BJ (cell line): ENCODE data around the gene LIMK2. TPM values are rescaled to one million over a fixed set of nuclear protein-coding genes. Genes with fewer than 3 reads are reported as not detected.

Experiments
- CTCF ChIA-PET: fragments of 350-600 bp; formaldehyde crosslinking; extraction: SDS; loops from one replicate; lab custom pipeline; 2021; ENCODE audit warnings: antibody characterized with exemption, inconsistent platforms; lab: Yijun Ruan, JAX
- POLR2A ChIA-PET: fragments of 300-600 bp; sonication (Branson Sonifier 250); formaldehyde crosslinking; extraction: SDS; loops from one replicate; lab custom pipeline; 2021; ENCODE audit warnings: antibody characterized with exemption; lab: Charles Lee
- DNase-seq: peaks from one replicate; pipeline ENCODE4 v3.0.0-alpha.2; 2011; ENCODE audit warnings: low read depth
- H3K27me3 ChIP-seq: 2 replicates; pipeline ENCODE4 v1.6.0; 2011; ENCODE audit warnings: low read length; ENCODE audit not compliant: control insufficient read depth, insufficient read depth
- H3K36me3 ChIP-seq: 2 replicates; pipeline ENCODE4 v1.5.1; 2011; ENCODE audit warnings: low read length; ENCODE audit not compliant: control insufficient read depth, insufficient read depth
- H3K4me3 ChIP-seq: 2 replicates; pipeline ENCODE4 v1.5.1; 2011; ENCODE audit warnings: low read depth, mild to moderate bottlenecking, control low read depth, low read length
- polyA plus RNA-seq: library from polyadenylated mRNA; depleted of rRNA; stranded (reverse); fragments of >200 nt; gene quantifications from 2 replicates; pipeline ENCODE4 v1.2.3, GENCODE V29; 2011
- TF ChIP-seq, protein P1 (sequence below): IDR thresholded peaks from 2 replicates; pipeline ENCODE4 v1.5.1; 2011; ENCODE audit warnings: low read depth, mild to moderate bottlenecking, control low read depth, inconsistent platforms, low read length, moderate library complexity; ENCODE audit not compliant: insufficient read depth

LIMK2 gene
- polyA plus RNA-seq, 1 experiment: 5.5 TPM

GRCh38 chr22:31206896-31207687 lies 5.0 kb upstream of the LIMK2 start:
- H3K36me3 ChIP-seq: peaks cover 9% of the 10 kb centered on the region
- ChIA-PET POLR2A (interaction anchor here (0.6 kb wide), 1 partner anchor 14 kb away, joined by 4 read pairs; no protein-coding TSS in a partner anchor), CTCF (interaction anchor here (0.6 to 1.8 kb wide), 6 partner anchors 8 to 281 kb away, joined by 3 to 4 read pairs (median 3); partner anchors contain the start of gene RNF185)
- H3K4me3 ChIP-seq: no peak overlapping the region
- TF ChIP-seq, protein P1, sequence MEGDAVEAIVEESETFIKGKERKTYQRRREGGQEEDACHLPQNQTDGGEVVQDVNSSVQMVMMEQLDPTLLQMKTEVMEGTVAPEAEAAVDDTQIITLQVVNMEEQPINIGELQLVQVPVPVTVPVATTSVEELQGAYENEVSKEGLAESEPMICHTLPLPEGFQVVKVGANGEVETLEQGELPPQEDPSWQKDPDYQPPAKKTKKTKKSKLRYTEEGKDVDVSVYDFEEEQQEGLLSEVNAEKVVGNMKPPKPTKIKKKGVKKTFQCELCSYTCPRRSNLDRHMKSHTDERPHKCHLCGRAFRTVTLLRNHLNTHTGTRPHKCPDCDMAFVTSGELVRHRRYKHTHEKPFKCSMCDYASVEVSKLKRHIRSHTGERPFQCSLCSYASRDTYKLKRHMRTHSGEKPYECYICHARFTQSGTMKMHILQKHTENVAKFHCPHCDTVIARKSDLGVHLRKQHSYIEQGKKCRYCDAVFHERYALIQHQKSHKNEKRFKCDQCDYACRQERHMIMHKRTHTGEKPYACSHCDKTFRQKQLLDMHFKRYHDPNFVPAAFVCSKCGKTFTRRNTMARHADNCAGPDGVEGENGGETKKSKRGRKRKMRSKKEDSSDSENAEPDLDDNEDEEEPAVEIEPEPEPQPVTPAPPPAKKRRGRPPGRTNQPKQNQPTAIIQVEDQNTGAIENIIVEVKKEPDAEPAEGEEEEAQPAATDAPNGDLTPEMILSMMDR: no peak
- no peak for DNase-seq
- H3K27me3 ChIP-seq: no peaks in the 10 kb centered on the region

GRCh38 chr22:31210556-31211421 lies 1.3 kb upstream of the LIMK2 start:
- TF ChIP-seq, protein P1: no peak
- ChIA-PET POLR2A (no interaction called here), CTCF (interaction anchor here (0.7 to 7.0 kb wide), 22 partner anchors 10 to 108 kb away, joined by 3 to 78 read pairs (median 6); partner anchors contain the start of genes PIK3IP1, RNF185 and SELENOM)
- peaks cover 3% of the 10 kb centered on the region for H3K36me3 ChIP-seq
- no peak overlapping the region for H3K4me3 ChIP-seq
- no peaks in the 10 kb centered on the region for H3K27me3 ChIP-seq
- peak; percentile 12 for DNase-seq

DNA sequence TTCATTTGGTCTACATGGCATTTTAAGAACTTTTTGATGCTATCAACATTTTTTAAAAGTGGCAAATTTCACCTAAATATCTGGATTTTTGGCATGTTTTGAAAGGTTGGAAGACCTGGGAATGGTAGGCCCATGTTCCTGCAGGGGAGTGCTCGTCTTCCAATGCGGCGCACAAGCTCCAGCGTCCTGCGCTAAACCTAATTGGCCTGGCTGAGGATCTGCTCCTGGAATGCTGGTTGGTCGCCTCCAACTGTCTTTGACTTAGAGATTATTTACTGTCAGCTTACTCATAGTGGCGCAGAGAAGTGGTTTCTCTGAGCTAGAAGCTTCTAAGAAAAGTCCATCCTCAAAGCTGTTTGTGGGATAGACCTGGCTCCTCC lies 626 bp upstream of the LIMK2 start:
- DNase-seq: no peak
- H3K4me3 ChIP-seq: no peak overlapping the region
- ChIA-PET POLR2A (no interaction called here), CTCF (interaction anchor here (0.7 to 7.0 kb wide), 20 partner anchors 11 to 109 kb away, joined by 3 to 78 read pairs (median 6); partner anchors contain the start of genes PIK3IP1 and RNF185)
- TF ChIP-seq, protein P1: no peak
- no peaks in the 10 kb centered on the region for H3K27me3 ChIP-seq
- peaks cover 2% of the 10 kb centered on the region for H3K36me3 ChIP-seq

GRCh38 chr22:31212783-31213629 lies 908 bp downstream of the LIMK2 start:
- ChIA-PET POLR2A (no interaction called here), CTCF (interaction anchor here (0.6 to 7.0 kb wide), 30 partner anchors 8 to 234 kb away, joined by 3 to 78 read pairs (median 4); partner anchors contain the start of genes RNF185 and SELENOM)
- TF ChIP-seq, protein P1: no peak
- H3K4me3 ChIP-seq: peak overlapping the region; percentile 91
- no peak for DNase-seq
- peaks cover 1% of the 10 kb centered on the region; the same call in 1 of the 2 replicates for H3K36me3 ChIP-seq
- H3K27me3 ChIP-seq: no peaks in the 10 kb centered on the region
